ENCODE data around the gene MOK. TPM values are rescaled to one million over a fixed set of nuclear protein-coding genes. Genes with fewer than 3 reads are reported as not detected.

The MOK gene
- total RNA-seq, 1 donor from 2014 or later = 2.3 TPM

DNA sequence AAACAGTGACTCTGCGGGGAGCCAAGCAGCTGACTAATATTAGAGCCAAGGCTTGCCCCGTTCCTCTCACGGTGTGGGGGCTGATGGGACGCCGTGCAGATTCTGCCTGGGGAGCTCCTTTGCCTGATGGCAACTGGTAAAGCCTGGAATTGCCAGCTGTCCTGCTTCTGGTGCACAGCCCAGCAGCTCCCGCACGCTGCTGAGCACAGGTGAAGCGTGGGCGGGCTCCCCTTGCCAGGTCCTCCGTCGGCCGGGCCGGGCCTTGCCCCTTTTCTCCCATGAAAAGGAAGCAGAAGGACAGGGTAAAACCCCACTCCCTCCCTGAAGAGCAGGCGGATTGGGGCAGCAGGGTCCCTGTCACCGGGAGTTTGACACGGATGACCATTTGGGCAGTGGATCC lies 86.3 kb downstream of the MOK start:
- no peak overlapping the region for H3K4me3 ChIP-seq (ENCODE audit: low read depth, low read length)
- TF ChIP-seq CTCF (conservative IDR thresholded peaks at IDR 0.05; ENCODE audit: low read depth, low read length) = no peak
- DNase-seq (ENCODE audit: low read depth) = no peak

DNA sequence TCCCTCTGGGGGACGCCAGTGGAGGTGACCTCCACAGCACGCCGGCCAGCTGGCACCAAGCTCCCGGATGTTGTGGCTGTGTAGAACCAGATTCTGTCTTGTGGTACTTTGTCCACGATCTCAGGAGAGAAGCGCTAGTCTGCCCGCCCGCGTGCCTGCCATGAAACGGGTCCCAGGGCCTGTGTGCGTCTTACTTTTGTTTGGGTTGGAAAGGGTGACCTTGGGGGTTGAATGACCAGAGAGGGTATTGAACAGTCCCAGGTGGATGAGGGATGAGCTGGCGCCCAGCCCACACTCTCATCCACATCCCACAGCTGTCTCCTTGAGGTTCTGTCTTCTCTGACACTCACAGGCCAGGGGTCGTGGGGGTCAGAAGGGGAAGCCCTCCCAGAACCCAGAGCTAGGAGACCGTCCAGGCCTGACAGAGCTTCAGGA lies 87.0 kb downstream of the MOK start:
- TF ChIP-seq CTCF (conservative IDR thresholded peaks at IDR 0.05; ENCODE audit: low read depth, low read length) = no peak
- DNase-seq (ENCODE audit: low read depth) = no peak
- H3K4me3 ChIP-seq (ENCODE audit: low read depth, low read length) = no peak overlapping the region

GRCh38 chr14:102217399-102217798 lies 87.6 kb downstream of the MOK start:
- no peak overlapping the region for H3K4me3 ChIP-seq (ENCODE audit: low read depth, low read length)
- TF ChIP-seq CTCF (conservative IDR thresholded peaks at IDR 0.05; ENCODE audit: low read depth, low read length) = no peak
- no peak for DNase-seq (ENCODE audit: low read depth)

DNA sequence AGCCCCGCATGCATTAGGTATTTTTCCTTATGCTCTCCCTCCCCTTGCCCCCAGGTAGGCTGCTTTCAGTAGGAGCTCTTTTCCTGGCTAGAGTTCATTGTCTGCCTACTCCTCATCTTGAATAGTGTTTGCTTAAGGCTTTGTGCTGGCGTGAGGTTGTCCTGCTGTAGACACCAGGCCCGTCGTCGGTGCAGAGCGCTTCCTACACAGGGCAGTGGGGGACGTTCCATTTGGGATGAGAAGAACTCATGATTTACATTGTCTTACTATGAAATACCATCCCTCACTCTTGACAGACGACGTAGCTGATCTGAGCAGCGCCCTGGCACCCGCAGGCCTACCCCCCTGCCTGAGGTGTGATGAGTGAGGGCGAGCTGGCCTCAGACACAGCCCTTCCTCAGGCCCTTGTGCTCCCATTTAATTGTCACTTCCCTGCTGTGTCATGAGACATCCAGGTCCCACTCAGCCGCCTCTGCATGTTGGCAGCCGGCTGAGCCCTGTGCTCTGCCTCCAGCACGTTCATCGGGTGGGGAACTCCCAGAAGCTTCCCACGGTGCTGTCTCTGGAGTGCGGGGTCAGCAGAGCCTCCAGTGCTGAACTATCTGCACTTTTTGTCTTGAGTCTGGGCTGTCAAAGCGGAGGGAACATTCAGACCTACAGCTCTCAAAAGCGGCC lies 89.3 kb downstream of the MOK start:
- H3K4me3 ChIP-seq (ENCODE audit: low read depth, low read length) = no peak overlapping the region
- no peak for TF ChIP-seq CTCF (conservative IDR thresholded peaks at IDR 0.05; ENCODE audit: low read depth, low read length)
- DNase-seq (ENCODE audit: low read depth) = no peak

GRCh38 chr14:102215071-102215470 lies 89.9 kb downstream of the MOK start:
- DNase-seq (ENCODE audit: low read depth) = peak; percentile 48
- TF ChIP-seq CTCF (conservative IDR thresholded peaks at IDR 0.05; ENCODE audit: low read depth, low read length) = no peak
- peak overlapping the region; percentile 6 for H3K4me3 ChIP-seq (ENCODE audit: low read depth, low read length)

DNA sequence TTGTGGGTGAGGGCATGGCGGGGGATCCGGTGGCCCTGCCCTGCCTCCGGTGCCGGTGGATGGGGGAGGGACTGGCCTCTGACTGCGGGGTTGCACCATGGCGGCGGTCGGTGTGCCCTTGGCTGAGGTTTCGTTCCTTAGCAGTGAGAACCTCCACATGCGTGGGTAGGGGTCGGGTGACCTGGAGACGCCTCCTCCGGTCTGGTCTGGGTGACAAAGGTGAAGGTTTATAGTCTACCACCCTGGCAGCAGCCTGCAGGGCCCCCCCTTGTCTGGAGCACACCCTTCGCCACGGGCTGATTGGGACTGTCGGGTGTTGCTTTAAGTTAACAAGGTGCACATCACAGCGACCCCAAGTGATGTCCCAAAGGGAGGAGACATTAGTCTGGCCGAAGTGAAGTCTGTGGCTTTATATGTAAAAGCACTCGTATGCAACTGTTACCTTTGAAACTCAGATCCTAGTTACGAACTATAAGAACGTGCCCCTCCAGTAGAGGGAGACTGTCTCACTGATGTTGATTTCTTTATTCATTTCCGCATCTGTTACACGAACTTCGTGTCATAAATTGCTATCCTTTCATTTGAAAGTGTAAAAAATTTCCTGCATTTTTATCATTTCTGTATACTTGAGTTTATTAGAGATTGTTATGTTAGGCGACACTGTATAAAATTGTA lies 90.8 kb downstream of the MOK start:
- no peak for DNase-seq (ENCODE audit: low read depth)
- TF ChIP-seq CTCF (conservative IDR thresholded peaks at IDR 0.05; ENCODE audit: low read depth, low read length) = peak; percentile 49
- no peak overlapping the region for H3K4me3 ChIP-seq (ENCODE audit: low read depth, low read length)

DNA sequence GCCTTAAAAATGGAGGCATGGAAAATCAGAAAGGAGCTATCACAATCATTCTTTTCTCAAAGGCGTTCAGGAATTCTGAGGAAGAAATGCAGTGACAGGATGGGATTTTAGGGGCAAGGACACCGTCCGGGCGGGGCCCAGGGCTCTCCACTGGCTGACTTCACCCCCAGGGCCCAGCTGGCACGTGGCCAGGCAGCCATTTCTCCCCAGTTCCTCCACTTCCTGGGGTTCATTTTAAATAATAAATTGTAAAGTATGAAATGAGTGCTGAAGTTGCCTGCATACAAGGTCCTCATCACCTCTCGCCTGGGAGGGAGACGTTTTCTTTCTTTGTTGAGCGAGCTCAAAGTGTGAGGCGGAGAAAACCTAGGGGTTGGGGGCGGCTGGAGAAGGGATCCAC lies 91.5 kb downstream of the MOK start:
- TF ChIP-seq CTCF (conservative IDR thresholded peaks at IDR 0.05; ENCODE audit: low read depth, low read length) = no peak
- no peak overlapping the region for H3K4me3 ChIP-seq (ENCODE audit: low read depth, low read length)
- no peak for DNase-seq (ENCODE audit: low read depth)
